Gastrocnemius medialis (tissue), 4 donors: ENCODE results near the gene SYDE2. TPM values are rescaled to one million over a fixed set of nuclear protein-coding genes. Genes with fewer than 3 reads are reported as not detected.

Source experiments
- ATAC-seq, 2 donors: fragments of 150-250 bp; one replicate each; pipeline ENCODE4 v1.9.1; 2016
- DNase-seq, 2 donors: peaks; one replicate each; pipeline ENCODE4 v3.0.0-alpha.2; 2019
- H3K27ac ChIP-seq, 4 donors: fragments of 200-600 bp; sonication (generic); 1 replicate in 1 of 4; 2 replicates in 3 of 4; pipeline ENCODE4 v1.5.1; 2016 to 2018; ENCODE audit warnings: mild to moderate bottlenecking in 2 of 4, moderate library complexity in 1 of 4
- H3K27me3 ChIP-seq, 3 donors: fragments of 200-600 bp; sonication (generic) in 2 of 3; 1 replicate in 1 of 3; 2 replicates in 2 of 3; pipeline versions ENCODE4 v1.5.1 to v1.6.0; 2016 to 2019; ENCODE audit warnings: mild to moderate bottlenecking in 1 of 3, moderate library complexity in 1 of 3
- H3K36me3 ChIP-seq, 2 donors: fragments of 200-600 bp; sonication (generic) in 1 of 2; one replicate each; pipeline ENCODE4 v1.5.1; 2017 to 2018
- H3K4me1 ChIP-seq, 2 donors: fragments of 200-600 bp; sonication (generic) in 1 of 2; one replicate each; pipeline ENCODE4 v1.5.1; 2016 to 2017; ENCODE audit warnings: mild to moderate bottlenecking in 2 of 2
- H3K4me3 ChIP-seq, 4 donors: fragments of 200-600 bp; sonication (generic) in 3 of 4; 1 replicate in 1 of 4; 2 replicates in 3 of 4; pipeline ENCODE4 v1.5.1; 2016 to 2019; ENCODE audit warnings: mild to moderate bottlenecking in 2 of 4
- H3K9me3 ChIP-seq, 3 donors: fragments of 200-600 bp; sonication (generic) in 2 of 3; 1 replicate in 1 of 3; 2 replicates in 2 of 3; pipeline ENCODE4 v1.5.1; 2016 to 2019
- POLR2A ChIP-seq, 2 donors: fragments of 450-650 bp; IDR thresholded peaks; one replicate each; pipeline ENCODE4 v1.6.1; 2017; ENCODE audit warnings: antibody characterized with exemption in 2 of 2, mild to moderate bottlenecking in 2 of 2, moderate library complexity in 2 of 2
- in situ Hi-C, 4 donors: fragments of 200-750 bp; cut with MboI; loops; one replicate each; pipeline versions ENCODE4 v1.15.0 to v1.8.0; 2017; ENCODE audit warnings: low sequenced_read_pairs in 4 of 4
- intact Hi-C: fragments of 100-400 bp; cut with DNase I; formaldehyde crosslinking; loops from one replicate; pipeline ENCODE4 v1.15.1; 2023; ENCODE audit warnings: low total_unique reads
- total RNA-seq, 4 donors: library from RNA; depleted of rRNA; stranded (reverse); fragments of >200 nt; gene quantifications; one replicate each; pipeline versions ENCODE4 v1.1.0 to v1.2.3, GENCODE V29; 2016
- TF ChIP-seq, protein P1 (sequence below), 5 experiments: fragments of 450-650 bp in 3 of 5; fragments of 200-600 bp in 2 of 5; sonication (generic) in 2 of 5; IDR thresholded peaks in 4 of 5; conservative IDR thresholded peaks in 1 of 5; 1 replicate in 4 of 5; 2 replicates in 1 of 5; pipeline ENCODE4 v1.5.1; 2016 to 2019; ENCODE audit warnings: antibody characterized with exemption in 5 of 5, mild to moderate bottlenecking in 3 of 5, moderate library complexity in 3 of 5

SYDE2 gene
- total RNA-seq, 4 donors from 2014 or later: 3.8 to 7.2 (median 4.9) TPM

DNA sequence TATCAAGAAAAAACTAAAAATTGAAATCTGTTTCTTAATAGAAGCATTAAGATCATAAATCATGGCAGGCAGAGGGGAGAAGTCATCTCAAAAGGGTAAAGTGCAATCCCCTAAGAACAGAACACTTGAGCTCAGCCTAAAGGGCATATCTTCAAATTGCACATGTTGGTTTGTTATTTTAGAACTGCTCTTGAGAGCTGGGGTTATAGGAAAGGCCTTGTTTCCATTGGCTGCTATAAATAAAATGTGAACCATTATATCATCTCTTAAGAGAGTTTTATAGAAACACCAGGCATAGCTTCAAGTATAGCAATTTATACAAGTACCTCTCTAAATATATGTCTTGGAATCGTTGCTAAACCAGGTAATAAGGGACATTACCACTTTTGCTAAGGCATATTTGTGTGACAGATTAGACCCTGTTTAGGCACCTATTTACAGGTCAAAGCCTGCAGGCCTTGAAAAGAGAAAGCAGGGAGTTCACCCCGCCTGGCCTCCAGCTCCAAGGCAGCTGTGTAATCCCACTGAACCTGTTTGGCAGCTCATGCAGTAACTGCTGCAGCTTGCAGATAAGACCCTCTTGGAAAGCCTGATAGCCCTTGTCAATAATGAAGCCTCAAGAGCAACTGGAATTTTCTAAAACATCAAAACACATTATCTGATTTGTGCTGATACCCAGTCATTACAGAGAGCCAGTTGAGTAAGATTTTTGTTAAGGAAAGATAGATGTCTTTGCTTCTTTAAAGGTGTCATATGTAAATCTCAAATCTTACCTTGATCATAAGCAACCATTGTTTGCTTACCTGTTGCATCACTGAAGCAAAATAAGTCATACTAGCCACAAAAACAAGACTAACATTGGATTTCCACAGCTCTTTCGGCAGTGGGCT is 24.2 kb upstream of the SYDE2 start:
- in situ Hi-C loops: no loop called here
- peaks cover 7 to 14% of the 10 kb centered on the region in 2 donors for H3K4me1 ChIP-seq
- H3K36me3 ChIP-seq: no peaks in the 10 kb centered on the region
- DNase-seq (no peak), ATAC-seq (no peak)
- H3K4me3 ChIP-seq: no peak overlapping the region
- no peak overlapping the region for H3K27ac ChIP-seq
- H3K9me3 ChIP-seq: no peaks in the 10 kb centered on the region
- no peak for TF ChIP-seq POLR2A (IDR thresholded peaks at IDR 0.05)
- TF ChIP-seq, protein P1, sequence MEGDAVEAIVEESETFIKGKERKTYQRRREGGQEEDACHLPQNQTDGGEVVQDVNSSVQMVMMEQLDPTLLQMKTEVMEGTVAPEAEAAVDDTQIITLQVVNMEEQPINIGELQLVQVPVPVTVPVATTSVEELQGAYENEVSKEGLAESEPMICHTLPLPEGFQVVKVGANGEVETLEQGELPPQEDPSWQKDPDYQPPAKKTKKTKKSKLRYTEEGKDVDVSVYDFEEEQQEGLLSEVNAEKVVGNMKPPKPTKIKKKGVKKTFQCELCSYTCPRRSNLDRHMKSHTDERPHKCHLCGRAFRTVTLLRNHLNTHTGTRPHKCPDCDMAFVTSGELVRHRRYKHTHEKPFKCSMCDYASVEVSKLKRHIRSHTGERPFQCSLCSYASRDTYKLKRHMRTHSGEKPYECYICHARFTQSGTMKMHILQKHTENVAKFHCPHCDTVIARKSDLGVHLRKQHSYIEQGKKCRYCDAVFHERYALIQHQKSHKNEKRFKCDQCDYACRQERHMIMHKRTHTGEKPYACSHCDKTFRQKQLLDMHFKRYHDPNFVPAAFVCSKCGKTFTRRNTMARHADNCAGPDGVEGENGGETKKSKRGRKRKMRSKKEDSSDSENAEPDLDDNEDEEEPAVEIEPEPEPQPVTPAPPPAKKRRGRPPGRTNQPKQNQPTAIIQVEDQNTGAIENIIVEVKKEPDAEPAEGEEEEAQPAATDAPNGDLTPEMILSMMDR (IDR thresholded peaks at IDR 0.05 in 4 of 5, conservative IDR thresholded peaks at IDR 0.05 in 1 of 5): no peak
- no peaks in the 10 kb centered on the region for H3K27me3 ChIP-seq
- intact Hi-C loops: no loop called here

DNA sequence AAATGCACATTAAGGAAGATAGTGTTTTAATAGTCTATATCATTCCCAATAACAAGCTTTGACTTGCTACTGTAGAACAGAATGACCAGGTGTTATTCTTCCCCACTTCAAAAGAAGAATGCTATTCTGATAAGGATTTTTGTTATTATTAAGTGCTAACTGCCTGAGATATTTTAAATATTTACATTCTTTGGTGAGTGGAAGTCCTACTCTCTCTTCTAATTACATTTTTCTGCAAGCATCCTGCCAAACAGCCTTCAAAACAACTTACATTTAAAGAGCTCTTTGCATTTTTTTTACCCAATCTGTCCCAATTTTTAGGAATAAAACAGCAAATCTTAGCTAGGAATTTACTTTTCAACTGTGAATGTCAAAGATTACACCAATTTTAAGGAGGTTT is 23.5 kb upstream of the SYDE2 start:
- DNase-seq (no peak), ATAC-seq (no peak)
- no peak for TF ChIP-seq POLR2A (IDR thresholded peaks at IDR 0.05)
- TF ChIP-seq, protein P1 (IDR thresholded peaks at IDR 0.05 in 4 of 5, conservative IDR thresholded peaks at IDR 0.05 in 1 of 5): no peak
- Histone ChIP-seq H3K36me3 (no peaks in the 10 kb centered on the region), H3K9me3 (no peaks in the 10 kb centered on the region), H3K4me1 (peaks cover 7 to 14% of the 10 kb centered on the region in 2 donors), H3K4me3 (no peak overlapping the region), H3K27ac (no peak overlapping the region), H3K27me3 (no peaks in the 10 kb centered on the region)
- in situ Hi-C loops (no loop called here), intact Hi-C loops (no loop called here)

DNA sequence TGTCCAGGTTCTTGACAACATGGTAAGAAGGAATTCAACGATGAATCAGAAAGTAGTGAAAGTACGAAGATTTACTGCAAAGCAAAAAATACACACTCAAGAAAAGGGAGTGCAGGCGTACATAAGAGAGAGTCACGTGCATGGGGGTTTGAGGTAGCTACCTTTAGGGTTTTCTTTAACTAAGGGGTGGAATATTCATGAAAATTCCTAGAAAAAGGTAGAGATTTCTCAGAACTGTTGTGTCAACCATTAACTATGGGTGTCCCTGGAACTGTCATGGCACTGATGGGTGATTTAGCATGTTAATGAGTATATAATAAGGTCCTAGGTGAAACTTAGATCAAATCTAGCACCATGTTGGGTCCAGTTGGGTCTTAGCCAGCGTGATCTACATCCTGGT is 22.5 kb upstream of the SYDE2 start:
- intact Hi-C loops: no loop called here
- TF ChIP-seq POLR2A (IDR thresholded peaks at IDR 0.05): no peak
- TF ChIP-seq, protein P1 (IDR thresholded peaks at IDR 0.05 in 4 of 5, conservative IDR thresholded peaks at IDR 0.05 in 1 of 5): no peak
- Histone ChIP-seq H3K4me1 (peaks cover 7 to 14% of the 10 kb centered on the region in 2 donors), H3K27ac (no peak overlapping the region), H3K4me3 (no peak overlapping the region), H3K9me3 (no peaks in the 10 kb centered on the region), H3K27me3 (no peaks in the 10 kb centered on the region), H3K36me3 (no peaks in the 10 kb centered on the region)
- ATAC-seq (no peak), DNase-seq (no peak)
- in situ Hi-C loops: no loop called here

DNA sequence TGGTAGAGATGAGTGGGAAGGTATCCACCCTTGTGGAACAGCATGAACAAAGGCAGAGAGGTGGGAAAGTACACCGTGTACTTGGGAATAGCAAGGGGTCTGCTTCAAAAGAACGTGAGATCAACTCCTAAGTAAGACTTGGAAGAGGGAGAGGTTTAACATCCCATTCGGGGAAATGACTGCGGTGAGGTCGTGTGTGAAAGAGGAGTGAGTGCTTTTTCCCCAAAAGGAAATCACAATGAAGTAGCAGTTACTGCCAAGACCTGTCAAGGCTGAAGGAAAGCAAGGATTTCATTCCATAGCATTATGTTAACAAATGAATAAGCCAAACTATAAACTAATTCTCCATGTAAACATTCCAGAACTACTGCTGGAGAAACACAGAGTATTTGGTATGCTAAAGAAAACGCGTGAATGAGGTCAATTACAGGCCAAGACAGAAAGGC is 20.0 kb upstream of the SYDE2 start:
- TF ChIP-seq, protein P1 (IDR thresholded peaks at IDR 0.05 in 4 of 5, conservative IDR thresholded peaks at IDR 0.05 in 1 of 5): no peak
- no peak for TF ChIP-seq POLR2A (IDR thresholded peaks at IDR 0.05)
- H3K27me3 ChIP-seq: no peaks in the 10 kb centered on the region
- intact Hi-C loops: no loop called here
- ATAC-seq (no peak), DNase-seq (no peak)
- in situ Hi-C loops: no loop called here
- no peaks in the 10 kb centered on the region for H3K9me3 ChIP-seq
- H3K4me3 ChIP-seq: no peak overlapping the region
- peaks cover 7 to 9% of the 10 kb centered on the region in 2 donors for H3K4me1 ChIP-seq
- H3K36me3 ChIP-seq: no peaks in the 10 kb centered on the region
- H3K27ac ChIP-seq: no peak overlapping the region
